HG02623 (cell line): ENCODE data around the gene MX2.

ENCODE experiments used
- ATAC-seq: cut with Tn5 transposase; IDR thresholded peaks from one replicate; pipeline ENCODE4 v1.9.1; 2021; ENCODE audit warnings: moderate library complexity; ENCODE audit not compliant: unreplicated experiment

MX2 gene

GRCh38 chr21:41378849-41379248 lies 17.0 kb downstream of the MX2 start:
- ATAC-seq: no peak

- no peak for ATAC-seq
Measured at GRCh38 chr21:41379901-41380300, 18.1 kb downstream of the MX2 start.

- no peak for ATAC-seq
Measured at GRCh38 chr21:41381731-41382130, 19.9 kb downstream of the MX2 start.

- ATAC-seq: no peak
Measured at GRCh38 chr21:41387042-41387819, 25.4 kb downstream of the MX2 start.

- no peak for ATAC-seq
Measured at GRCh38 chr21:41387824-41388223, 26.0 kb downstream of the MX2 start.

GRCh38 chr21:41388259-41388658 lies 26.4 kb downstream of the MX2 start:
- ATAC-seq: no peak

- no peak for ATAC-seq
Measured at GRCh38 chr21:41390043-41390639, 28.3 kb downstream of the MX2 start.

- no peak for ATAC-seq
Measured at GRCh38 chr21:41393876-41394465, 32.1 kb downstream of the MX2 start.

GRCh38 chr21:41396558-41397075 lies 34.8 kb downstream of the MX2 start:
- no peak for ATAC-seq

GRCh38 chr21:41397471-41397891 lies 35.7 kb downstream of the MX2 start:
- no peak for ATAC-seq

- no peak for ATAC-seq
Measured at GRCh38 chr21:41398251-41398650, 36.4 kb downstream of the MX2 start.

- no peak for ATAC-seq
Measured at GRCh38 chr21:41398831-41399230, 37.0 kb downstream of the MX2 start.

GRCh38 chr21:41399246-41399800 lies 37.5 kb downstream of the MX2 start:
- no peak for ATAC-seq

- ATAC-seq: no peak
Measured at GRCh38 chr21:41402231-41402630, 40.4 kb downstream of the MX2 start.

GRCh38 chr21:41402796-41403195 lies 41.0 kb downstream of the MX2 start:
- ATAC-seq: no peak

- no peak for ATAC-seq
Measured at GRCh38 chr21:41403331-41403730, 41.5 kb downstream of the MX2 start.

GRCh38 chr21:41403966-41404365 lies 42.1 kb downstream of the MX2 start:
- no peak for ATAC-seq

GRCh38 chr21:41405321-41405720 lies 43.5 kb downstream of the MX2 start:
- no peak for ATAC-seq

GRCh38 chr21:41406340-41406739 lies 44.5 kb downstream of the MX2 start:
- no peak for ATAC-seq

- no peak for ATAC-seq
Measured at GRCh38 chr21:41407541-41408460, 46.0 kb downstream of the MX2 start.

- no peak for ATAC-seq
Measured at GRCh38 chr21:41410361-41410760, 48.5 kb downstream of the MX2 start.
